Measurements from ENCODE around the gene TPH2.

GRCh38 chr12:72006766-72007165, 68.1 kb downstream of the TPH2 start:
- no peak for TF ChIP-seq POLR2A (IDR thresholded peaks at IDR 0.05)
- TF ChIP-seq, protein P1, sequence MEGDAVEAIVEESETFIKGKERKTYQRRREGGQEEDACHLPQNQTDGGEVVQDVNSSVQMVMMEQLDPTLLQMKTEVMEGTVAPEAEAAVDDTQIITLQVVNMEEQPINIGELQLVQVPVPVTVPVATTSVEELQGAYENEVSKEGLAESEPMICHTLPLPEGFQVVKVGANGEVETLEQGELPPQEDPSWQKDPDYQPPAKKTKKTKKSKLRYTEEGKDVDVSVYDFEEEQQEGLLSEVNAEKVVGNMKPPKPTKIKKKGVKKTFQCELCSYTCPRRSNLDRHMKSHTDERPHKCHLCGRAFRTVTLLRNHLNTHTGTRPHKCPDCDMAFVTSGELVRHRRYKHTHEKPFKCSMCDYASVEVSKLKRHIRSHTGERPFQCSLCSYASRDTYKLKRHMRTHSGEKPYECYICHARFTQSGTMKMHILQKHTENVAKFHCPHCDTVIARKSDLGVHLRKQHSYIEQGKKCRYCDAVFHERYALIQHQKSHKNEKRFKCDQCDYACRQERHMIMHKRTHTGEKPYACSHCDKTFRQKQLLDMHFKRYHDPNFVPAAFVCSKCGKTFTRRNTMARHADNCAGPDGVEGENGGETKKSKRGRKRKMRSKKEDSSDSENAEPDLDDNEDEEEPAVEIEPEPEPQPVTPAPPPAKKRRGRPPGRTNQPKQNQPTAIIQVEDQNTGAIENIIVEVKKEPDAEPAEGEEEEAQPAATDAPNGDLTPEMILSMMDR (IDR thresholded peaks at IDR 0.05): no peak
